COLO668 (cell line): ENCODE data around the gene CYP4X1.
"Not testable (repeated sequence)": the region's sequence is repeated elsewhere in the genome, so short reads cannot be mapped to it uniquely, and the experiment has no call there.

Experiments
- DNase-seq: peaks from one replicate; lab custom pipeline; 2025; ENCODE audit not compliant: unreplicated experiment; lab: John Stamatoyannopoulos, UW

Gene CYP4X1

GRCh38 chr1:47069509-47069908 is 46.0 kb downstream of the CYP4X1 start:
- not testable (repeated sequence) for DNase-seq

GRCh38 chr1:47089356-47089755 is 65.9 kb downstream of the CYP4X1 start:
- peak; percentile 57 for DNase-seq

- not testable (repeated sequence) for DNase-seq
Observed at GRCh38 chr1:47091476-47091875, 68.0 kb downstream of the CYP4X1 start.
